GM12878 (cell line): ENCODE measurements around the gene DCPS. TPM values are rescaled to one million over a fixed set of nuclear protein-coding genes. Genes with fewer than 3 reads are reported as not detected.

Source experiments
- ATAC-seq: fragments of 200-7000 bp; cut with Tn5 transposase; 3 replicates; pipeline ENCODE4 v1.9.1; 2020; ENCODE audit warnings: mild to moderate bottlenecking, moderate library complexity
- BruUV-seq: library from RNA; stranded (reverse); fragments of 400-500 nt; replicated peaks from 2 replicates; lab custom pipeline; 2021; lab: Mats Ljungman, UMichigan
- CTCF ChIA-PET: fragments of 300-600 bp; sonication (Branson Sonifier 250); formaldehyde crosslinking; extraction: SDS; loops from one replicate; lab custom pipeline; 2021; ENCODE audit warnings: inconsistent platforms; lab: Yijun Ruan, JAX
- POLR2A ChIA-PET: fragments of 350-600 bp; formaldehyde crosslinking; extraction: SDS; loops from one replicate; lab custom pipeline; 2021; ENCODE audit warnings: inconsistent platforms; lab: Charles Lee
- RAD21 ChIA-PET: fragments of 300-600 bp; sonication (Branson Sonifier 250); formaldehyde crosslinking; loops from one replicate; lab custom pipeline; 2023; ENCODE audit warnings: antibody characterized with exemption; ENCODE audit not compliant: unreplicated experiment; lab: Charles Lee
- SMC1A ChIA-PET: fragments of 300-600 bp; sonication (Branson Sonifier 250); formaldehyde crosslinking; loops from one replicate; lab custom pipeline; 2023; ENCODE audit not compliant: unreplicated experiment, uncharacterized antibody; lab: Charles Lee
- DNase-seq: peaks from one replicate; pipeline ENCODE4 v3.0.0-alpha.2; 2011; ENCODE audit warnings: low read depth, low spot score
- FAIRE-seq: peaks from 3 replicates; lab custom pipeline; 2011; peaks lifted over from hg19 to GRCh38; lab: Jason Lieb, UNC
- H2AFZ ChIP-seq: 2 replicates; pipeline ENCODE4 v1.6.0; 2011; ENCODE audit warnings: low read depth, low read length, control low read depth; ENCODE audit not compliant: control insufficient read depth
- H3K27ac ChIP-seq: 2 replicates; pipeline ENCODE4 v1.5.1; 2011; ENCODE audit warnings: control low read depth; ENCODE audit not compliant: control insufficient read depth, insufficient read depth
- H3K27me3 ChIP-seq, 2 experiments: replicated peaks in 1 of 2; 2 replicates each; pipeline versions ENCODE4 v1.6.0 to v1.6.1; 2011; ENCODE audit warnings: low read length in 1 of 2; ENCODE audit not compliant: control insufficient read depth in 2 of 2, insufficient read depth in 2 of 2
- H3K36me3 ChIP-seq, 2 experiments: 2 replicates each; pipeline ENCODE4 v1.5.1; 2011; ENCODE audit warnings: low read length in 1 of 2; ENCODE audit not compliant: control insufficient read depth in 2 of 2, insufficient read depth in 2 of 2
- H3K4me1 ChIP-seq: 2 replicates; pipeline ENCODE4 v1.6.1; 2011; ENCODE audit warnings: mild to moderate bottlenecking, low read length, moderate library complexity, mixed read lengths; ENCODE audit not compliant: control insufficient read depth, insufficient read depth
- H3K4me2 ChIP-seq: 2 replicates; pipeline ENCODE4 v1.6.0; 2011; ENCODE audit warnings: control low read depth; ENCODE audit not compliant: control insufficient read depth, insufficient read depth
- H3K4me3 ChIP-seq: fragments of 200-600 bp; sonication (generic); 2 replicates; pipeline ENCODE4 v1.5.1; 2016
- H3K79me2 ChIP-seq: 2 replicates; pipeline ENCODE4 v1.6.0; 2011; ENCODE audit warnings: low read length; ENCODE audit not compliant: control insufficient read depth, insufficient read depth
- H3K9ac ChIP-seq: 2 replicates; pipeline ENCODE4 v1.8.0; 2011; ENCODE audit warnings: low read length, control low read depth, mixed read lengths; ENCODE audit not compliant: control insufficient read depth, insufficient read depth
- H3K9me3 ChIP-seq: replicated peaks from 3 replicates; pipeline ENCODE4 v1.5.1; 2011; ENCODE audit warnings: mild to moderate bottlenecking, low read length; ENCODE audit not compliant: control insufficient read depth, insufficient read depth
- H4K20me1 ChIP-seq: 2 replicates; pipeline ENCODE4 v1.6.0; 2011; ENCODE audit not compliant: control insufficient read depth, insufficient read depth
- EP300 ChIP-seq, 2 experiments: fragments of 150-350 bp in 1 of 2; IDR thresholded peaks; 2 replicates each; pipeline ENCODE4 v1.6.1; 2011 to 2012; ENCODE audit warnings: low read depth in 2 of 2, low read length in 2 of 2, borderline replicate concordance in 1 of 2, improper control_type of control experiment in 1 of 2, inconsistent platforms in 1 of 2; ENCODE audit not compliant: control insufficient read depth in 1 of 2
- HCFC1 ChIP-seq: fragments of 150-350 bp; IDR thresholded peaks from 2 replicates; pipeline ENCODE4 v1.6.1; 2014; ENCODE audit warnings: low read length
- IRF4 ChIP-seq: IDR thresholded peaks from 2 replicates; pipeline ENCODE4 v1.6.1; 2011; ENCODE audit warnings: low read depth, low read length
- KAT2A ChIP-seq: conservative IDR thresholded peaks from 2 replicates; pipeline ENCODE4 v1.6.1; 2011; ENCODE audit warnings: low read depth, low read length; ENCODE audit not compliant: control insufficient read depth
- MTA3 ChIP-seq: IDR thresholded peaks from 2 replicates; pipeline ENCODE4 v1.6.1; 2012; ENCODE audit warnings: low read length, inconsistent platforms, borderline replicate concordance
- MYC ChIP-seq: IDR thresholded peaks from 2 replicates; pipeline ENCODE4 v1.6.1; 2011; ENCODE audit warnings: mild to moderate bottlenecking, low read length, moderate library complexity, inconsistent platforms; ENCODE audit not compliant: insufficient read depth, insufficient replicate concordance, insufficient read length, severe bottlenecking
- SMAD1 ChIP-seq: fragments of 450-650 bp; IDR thresholded peaks from 2 replicates; pipeline ENCODE4 v1.6.1; 2018; ENCODE audit warnings: mild to moderate bottlenecking, low read depth; ENCODE audit not compliant: partially characterized antibody
- SPI1 ChIP-seq: IDR thresholded peaks from 2 replicates; pipeline ENCODE4 v1.6.1; 2011; ENCODE audit warnings: low read depth, mild to moderate bottlenecking, low read length, moderate library complexity, borderline replicate concordance; ENCODE audit not compliant: insufficient read depth
- TARDBP ChIP-seq: IDR thresholded peaks from 2 replicates; pipeline ENCODE4 v1.6.1; 2016; ENCODE audit warnings: borderline replicate concordance
- ZNF207 ChIP-seq: fragments of 450-650 bp; IDR thresholded peaks from 2 replicates; pipeline ENCODE4 v1.6.1; 2014; ENCODE audit warnings: antibody characterized with exemption, mild to moderate bottlenecking, borderline replicate concordance
- ZNF274 ChIP-seq: IDR thresholded peaks from one replicate; pipeline ENCODE4 v1.8.0; 2011; ENCODE audit not compliant: insufficient read length, insufficient read depth
- WGBS: methylation state at CpG from one replicate; pipeline ENCODE4 v1.1.6; 2016; ENCODE audit warnings: low lambda C conversion rate; ENCODE audit not compliant: insufficient replicate concordance, insufficient coverage; ENCODE audit errors: missing lambda C conversion rate; 5-methylcytosine and 5-hydroxymethylcytosine counted together
- in situ Hi-C: fragments of 300-500 bp; cut with MboI; formaldehyde crosslinking; loops from 9 replicates; pipeline ENCODE4 v1.14.3; 2018; ENCODE audit warnings: mixed read lengths
- intact Hi-C: fragments of 100-400 bp; cut with micrococcal nuclease; formaldehyde crosslinking; loops from one replicate; pipeline ENCODE4 v1.14.2; 2022; ENCODE audit not compliant: unreplicated experiment
- polyA plus RNA-seq, 11 experiments: library from polyadenylated mRNA; depleted of rRNA in 4 of 11; unstranded in 6 of 11; stranded (reverse) in 5 of 11; fragments of >200 nt; fragmentation: Nextera tagmentation in 4 of 11; fragmentation: Illumina TruSeq in 1 of 11; extraction: Ambion mirVana in 4 of 11; extraction: Trizol in 1 of 11; gene quantifications; 1 replicate in 1 of 11; 2 replicates in 10 of 11; pipeline versions ENCODE4 v1.2.1 to v1.2.3, GENCODE V29; 2011 to 2016; ENCODE audit warnings: inconsistent platforms in 2 of 11, missing spikeins in 2 of 11, low read depth in 1 of 11
- total RNA-seq, 4 experiments: library from RNA; depleted of rRNA in 3 of 4; stranded (reverse); fragments of >200 nt in 3 of 4; fragmentation: Illumina TruSeq in 1 of 4; extraction: Trizol in 1 of 4; gene quantifications; 2 replicates each; pipeline versions ENCODE4 v1.2.1 to v1.2.3, GENCODE V29; 2013 to 2021
- TF ChIP-seq, protein P1 (sequence below): IDR thresholded peaks from 2 replicates; pipeline ENCODE4 v1.6.1; 2012; ENCODE audit warnings: low read depth, low read length, improper control_type of control experiment
- TF ChIP-seq, protein P2 (sequence below): fragments of 150-350 bp; IDR thresholded peaks from 2 replicates; pipeline ENCODE4 v1.6.1; 2014; ENCODE audit warnings: mild to moderate bottlenecking, low read depth, low read length

DCPS gene
- total and polyA plus RNA-seq, 10 of the 15 experiments (the other 5 are each of a cell fraction or from before 2014, with no cell fraction given): 23.5 to 101 (median 67.4) TPM

DNA sequence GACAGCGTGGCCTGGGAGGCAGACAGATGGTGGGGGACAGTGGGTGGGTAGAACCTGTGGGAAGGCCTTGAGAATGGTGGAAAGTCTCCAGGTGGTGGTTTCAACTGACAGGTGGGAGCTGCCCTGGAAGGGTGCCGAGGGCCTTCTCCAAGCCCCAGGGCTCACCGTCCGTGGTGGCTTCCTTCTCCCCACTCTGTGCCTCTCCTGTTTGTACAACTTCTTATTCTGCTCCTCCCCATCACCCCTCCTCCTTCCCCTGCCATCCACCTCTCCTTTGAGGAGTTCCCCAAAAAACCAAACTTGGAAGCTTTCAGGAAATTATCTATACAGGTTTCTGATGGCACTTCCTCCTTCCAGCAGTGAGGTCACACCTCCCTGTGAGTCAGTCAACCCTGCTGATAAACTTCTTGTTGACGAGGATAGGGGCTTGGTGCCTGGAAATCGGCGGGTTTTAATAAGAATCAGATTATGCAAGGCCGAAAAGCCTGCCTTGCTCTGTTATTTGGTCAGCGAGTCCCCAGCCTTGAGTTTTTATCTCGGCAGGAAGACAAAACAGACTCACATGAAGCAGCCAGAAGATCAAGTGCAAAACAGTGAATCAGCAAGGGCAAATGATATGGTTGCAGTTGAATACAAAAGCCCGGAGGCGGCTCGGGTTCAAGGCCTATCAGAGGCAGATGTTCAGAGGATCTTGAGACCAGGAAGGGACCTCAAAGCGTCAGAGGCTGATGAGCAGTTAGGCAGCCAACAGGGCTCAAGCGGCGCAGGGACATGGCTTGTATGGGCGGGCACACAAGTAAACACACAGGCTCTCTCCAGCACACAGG is 42.1 kb downstream of the DCPS start:
- intact Hi-C loops: no loop called here
- 91% methylated on average over 17 of the region's 17 CpGs for WGBS
- Histone ChIP-seq H3K9ac (no peak overlapping the region), H3K4me1 (peaks cover 5% of the 10 kb centered on the region; the same call in 1 of the 2 replicates), H3K4me2 (no peak overlapping the region), H3K9me3 (no peaks in the 10 kb centered on the region), H3K4me3 (no peak overlapping the region), H3K79me2 (no peaks in the 10 kb centered on the region), H3K27me3 (no peaks in the 10 kb centered on the region), H4K20me1 (no peaks in the 10 kb centered on the region), H3K27ac (no peak overlapping the region), H3K36me3 (peaks cover 23 to 39% of the 10 kb centered on the region in 2 experiments), H2AFZ (no peak overlapping the region)
- BruUV-seq: no TSS peak
- POLR2A ChIA-PET: no interaction called here
- in situ Hi-C loops: no loop called here
- TF ChIP-seq MYC (no peak), SPI1 (0 out of 2 replicates have a peak, but pooled peaks have one; percentile 4), SMAD1 (no peak), HCFC1 (no peak), MTA3 (no peak)
- SMC1A ChIA-PET: interaction anchor here (1.0 kb wide), 1 partner anchor 8 kb away, joined by 4 read pairs; no protein-coding TSS in a partner anchor
- RAD21 ChIA-PET: no interaction called here
- no peak for DNase-seq
- ATAC-seq: no peak
- no peak for FAIRE-seq
- CTCF ChIA-PET: interaction anchor here (0.9 kb wide), 1 partner anchor 134 kb away, joined by 4 read pairs; no protein-coding TSS in a partner anchor

DNA sequence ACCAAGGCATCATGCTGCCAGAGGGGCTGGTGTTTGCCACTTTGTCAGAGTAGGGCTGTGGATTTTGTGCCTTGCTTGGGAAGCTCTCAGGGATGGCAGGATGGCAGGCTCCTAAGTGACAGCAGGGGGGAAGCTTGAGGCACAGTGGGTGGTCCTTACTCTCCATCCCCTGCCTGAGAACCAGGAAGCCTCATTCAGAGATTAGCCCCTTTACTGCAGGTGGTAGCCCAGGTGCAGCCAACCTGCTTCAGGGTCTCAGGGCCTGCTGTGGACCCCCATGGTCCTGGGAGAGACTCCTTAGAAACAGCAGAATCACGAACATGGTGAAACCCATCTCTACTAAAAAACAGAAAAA is 42.7 kb downstream of the DCPS start:
- Histone ChIP-seq H3K27ac (no peak overlapping the region), H3K27me3 (no peaks in the 10 kb centered on the region), H3K9me3 (no peaks in the 10 kb centered on the region), H3K4me3 (no peak overlapping the region), H3K4me1 (peaks cover 1% of the 10 kb centered on the region; the same call in 1 of the 2 replicates), H2AFZ (no peak overlapping the region), H3K9ac (no peak overlapping the region), H4K20me1 (no peaks in the 10 kb centered on the region), H3K79me2 (no peaks in the 10 kb centered on the region; the same call in 1 of the 2 replicates), H3K4me2 (no peak overlapping the region), H3K36me3 (peaks cover 20 to 34% of the 10 kb centered on the region in 2 experiments)
- SMC1A ChIA-PET: no interaction called here
- RAD21 ChIA-PET: no interaction called here
- WGBS: 89% methylated on average over 1 of the region's 1 CpG
- no peak for FAIRE-seq
- ATAC-seq: no peak
- no peak for DNase-seq
- in situ Hi-C loops (no loop called here), intact Hi-C loops (no loop called here)
- no TSS peak for BruUV-seq
- CTCF ChIA-PET: interaction anchor here (0.9 kb wide), 1 partner anchor 134 kb away, joined by 4 read pairs; no protein-coding TSS in a partner anchor
- POLR2A ChIA-PET: interaction anchor here (0.6 kb wide), 1 partner anchor 14 kb away, joined by 4 read pairs; no protein-coding TSS in a partner anchor
- TF ChIP-seq, protein P1, sequence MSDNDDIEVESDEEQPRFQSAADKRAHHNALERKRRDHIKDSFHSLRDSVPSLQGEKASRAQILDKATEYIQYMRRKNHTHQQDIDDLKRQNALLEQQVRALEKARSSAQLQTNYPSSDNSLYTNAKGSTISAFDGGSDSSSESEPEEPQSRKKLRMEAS: no peak
- TF ChIP-seq MYC: no peak
- no peak for TF ChIP-seq ZNF207
- TF ChIP-seq ZNF274: no peak
- no peak for TF ChIP-seq IRF4
- TF ChIP-seq, protein P2, sequence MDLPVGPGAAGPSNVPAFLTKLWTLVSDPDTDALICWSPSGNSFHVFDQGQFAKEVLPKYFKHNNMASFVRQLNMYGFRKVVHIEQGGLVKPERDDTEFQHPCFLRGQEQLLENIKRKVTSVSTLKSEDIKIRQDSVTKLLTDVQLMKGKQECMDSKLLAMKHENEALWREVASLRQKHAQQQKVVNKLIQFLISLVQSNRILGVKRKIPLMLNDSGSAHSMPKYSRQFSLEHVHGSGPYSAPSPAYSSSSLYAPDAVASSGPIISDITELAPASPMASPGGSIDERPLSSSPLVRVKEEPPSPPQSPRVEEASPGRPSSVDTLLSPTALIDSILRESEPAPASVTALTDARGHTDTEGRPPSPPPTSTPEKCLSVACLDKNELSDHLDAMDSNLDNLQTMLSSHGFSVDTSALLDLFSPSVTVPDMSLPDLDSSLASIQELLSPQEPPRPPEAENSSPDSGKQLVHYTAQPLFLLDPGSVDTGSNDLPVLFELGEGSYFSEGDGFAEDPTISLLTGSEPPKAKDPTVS: no peak
- TF ChIP-seq EP300 (IDR thresholded peaks at IDR 0.05; ENCODE audit: borderline replicate concordance in 1 of 2, control insufficient read depth in 1 of 2, low read depth in 2 of 2, low read length in 2 of 2): no peak
- TF ChIP-seq TARDBP: no peak
- TF ChIP-seq KAT2A: no peak
